PC-9 (cell line): Measurements from ENCODE around the gene PDGFD. TPM values are rescaled to one million over a fixed set of nuclear protein-coding genes. Genes with fewer than 3 reads are reported as not detected.

Experiments
- BruUV-seq: library from RNA; stranded (reverse); fragments of 400-500 nt; replicated peaks from 2 replicates; lab custom pipeline; 2021; lab: Mats Ljungman, UMichigan
- CTCF ChIA-PET: fragments of 300-600 bp; sonication (Branson Sonifier 250); formaldehyde crosslinking; loops from one replicate; lab custom pipeline; 2022; ENCODE audit warnings: antibody characterized with exemption; lab: Charles Lee
- POLR2A ChIA-PET: fragments of 300-600 bp; sonication (Branson Sonifier 250); formaldehyde crosslinking; loops from one replicate; lab custom pipeline; 2022; ENCODE audit warnings: antibody characterized with exemption; ENCODE audit not compliant: unreplicated experiment; lab: Charles Lee
- DNase-seq, 2 experiments: peaks; one replicate each; pipeline versions ENCODE4 v3.0.0 to v3.0.0-alpha.2; 2015 to 2022; ENCODE audit warnings: mixed read lengths in 1 of 2
- H2AFZ ChIP-seq: fragments of 200-600 bp; sonication (generic); 2 replicates; pipeline ENCODE4 v1.8.1; 2017; ENCODE audit warnings: antibody characterized with exemption
- H3F3A ChIP-seq: fragments of 200-600 bp; sonication (generic); 2 replicates; pipeline ENCODE4 v1.8.1; 2017; ENCODE audit warnings: antibody characterized with exemption, mild to moderate bottlenecking, low read depth; ENCODE audit not compliant: insufficient read depth
- H3K27ac ChIP-seq: fragments of 200-600 bp; sonication (generic); 2 replicates; pipeline ENCODE4 v1.6.1; 2016; ENCODE audit warnings: mixed run types
- H3K27me3 ChIP-seq: fragments of 200-600 bp; sonication (generic); 2 replicates; pipeline ENCODE4 v1.6.1; 2016; ENCODE audit warnings: low read depth, mixed run types; ENCODE audit not compliant: insufficient read depth
- H3K36me3 ChIP-seq: fragments of 200-600 bp; sonication (generic); 2 replicates; pipeline ENCODE4 v1.6.1; 2016; ENCODE audit warnings: low read depth, mixed run types
- H3K4me1 ChIP-seq: fragments of 200-600 bp; sonication (generic); replicated peaks from 2 replicates; pipeline ENCODE4 v1.6.1; 2016; ENCODE audit warnings: mixed run types; ENCODE audit not compliant: insufficient read depth
- H3K4me2 ChIP-seq: fragments of 200-600 bp; sonication (generic); 2 replicates; pipeline ENCODE4 v1.6.1; 2017; ENCODE audit warnings: mixed run types
- H3K4me3 ChIP-seq: fragments of 200-600 bp; sonication (generic); 2 replicates; pipeline ENCODE4 v1.6.1; 2016; ENCODE audit warnings: mixed run types
- H3K79me2 ChIP-seq: fragments of 200-600 bp; sonication (generic); 2 replicates; pipeline ENCODE4 v1.6.1; 2017; ENCODE audit warnings: low read depth, mixed run types
- H3K9me2 ChIP-seq: fragments of 200-600 bp; sonication (generic); 2 replicates; pipeline ENCODE4 v1.8.1; 2017; ENCODE audit warnings: mild to moderate bottlenecking; ENCODE audit not compliant: insufficient read depth
- H3K9me3 ChIP-seq: fragments of 200-600 bp; sonication (generic); 2 replicates; pipeline ENCODE4 v1.8.1; 2016; ENCODE audit warnings: low read depth; ENCODE audit not compliant: insufficient read depth
- H4K20me1 ChIP-seq: fragments of 200-600 bp; sonication (generic); 2 replicates; pipeline ENCODE4 v1.8.1; 2017; ENCODE audit not compliant: insufficient read depth
- EZH2 ChIP-seq: fragments of 200-600 bp; sonication (generic); IDR thresholded peaks from 2 replicates; pipeline ENCODE4 v1.8.0; 2017; ENCODE audit warnings: antibody characterized with exemption, low read depth
- intact Hi-C: fragments of 100-400 bp; cut with micrococcal nuclease; formaldehyde crosslinking; loops from one replicate; pipeline ENCODE4 v1.10.0; 2022; ENCODE audit not compliant: unreplicated experiment
- total RNA-seq: library from RNA; stranded (reverse); gene quantifications from 2 replicates; pipeline ENCODE4 v1.2.3, GENCODE V29; 2021
- TF ChIP-seq, protein P1 (sequence below): fragments of 200-600 bp; sonication (generic); conservative IDR thresholded peaks from 2 replicates; pipeline ENCODE4 v1.6.1; 2017; ENCODE audit warnings: mixed run types, antibody characterized with exemption, mild to moderate bottlenecking, moderate library complexity

PDGFD gene
- total RNA-seq, 1 experiment from 2014 or later = 6.1 TPM

- Histone ChIP-seq H4K20me1 (no peaks in the 10 kb centered on the region), H3K4me2 (no peak overlapping the region), H3K79me2 (no peaks in the 10 kb centered on the region), H2AFZ (no peak overlapping the region), H3K36me3 (no peaks in the 10 kb centered on the region), H3K27me3 (no peaks in the 10 kb centered on the region), H3K4me1 (no peaks in the 10 kb centered on the region), H3K9me3 (peaks cover 4% of the 10 kb centered on the region; the same call in 1 of the 2 replicates), H3K9me2 (no peaks in the 10 kb centered on the region), H3F3A (peaks cover 4% of the 10 kb centered on the region; the same call in 1 of the 2 replicates), H3K27ac (no peak overlapping the region), H3K4me3 (no peak overlapping the region)
- intact Hi-C loops = no loop called here
- TF ChIP-seq, protein P1, sequence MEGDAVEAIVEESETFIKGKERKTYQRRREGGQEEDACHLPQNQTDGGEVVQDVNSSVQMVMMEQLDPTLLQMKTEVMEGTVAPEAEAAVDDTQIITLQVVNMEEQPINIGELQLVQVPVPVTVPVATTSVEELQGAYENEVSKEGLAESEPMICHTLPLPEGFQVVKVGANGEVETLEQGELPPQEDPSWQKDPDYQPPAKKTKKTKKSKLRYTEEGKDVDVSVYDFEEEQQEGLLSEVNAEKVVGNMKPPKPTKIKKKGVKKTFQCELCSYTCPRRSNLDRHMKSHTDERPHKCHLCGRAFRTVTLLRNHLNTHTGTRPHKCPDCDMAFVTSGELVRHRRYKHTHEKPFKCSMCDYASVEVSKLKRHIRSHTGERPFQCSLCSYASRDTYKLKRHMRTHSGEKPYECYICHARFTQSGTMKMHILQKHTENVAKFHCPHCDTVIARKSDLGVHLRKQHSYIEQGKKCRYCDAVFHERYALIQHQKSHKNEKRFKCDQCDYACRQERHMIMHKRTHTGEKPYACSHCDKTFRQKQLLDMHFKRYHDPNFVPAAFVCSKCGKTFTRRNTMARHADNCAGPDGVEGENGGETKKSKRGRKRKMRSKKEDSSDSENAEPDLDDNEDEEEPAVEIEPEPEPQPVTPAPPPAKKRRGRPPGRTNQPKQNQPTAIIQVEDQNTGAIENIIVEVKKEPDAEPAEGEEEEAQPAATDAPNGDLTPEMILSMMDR = no peak
- no peak for TF ChIP-seq EZH2
- no TSS peak for BruUV-seq
- ChIA-PET CTCF (no interaction called here), POLR2A (no interaction called here)
- DNase-seq = no peak
These were observed 36.7 kb upstream of the PDGFD start for GRCh38 chr11:104200688-104201087.

- Histone ChIP-seq H3K4me3 (no peak overlapping the region), H3K27ac (no peak overlapping the region), H2AFZ (no peak overlapping the region), H3K4me1 (no peaks in the 10 kb centered on the region), H3F3A (peaks cover 4% of the 10 kb centered on the region; the same call in 1 of the 2 replicates), H3K9me3 (peaks cover 4% of the 10 kb centered on the region; the same call in 1 of the 2 replicates), H3K27me3 (no peaks in the 10 kb centered on the region), H4K20me1 (no peaks in the 10 kb centered on the region), H3K4me2 (no peak overlapping the region), H3K36me3 (no peaks in the 10 kb centered on the region), H3K79me2 (no peaks in the 10 kb centered on the region), H3K9me2 (no peaks in the 10 kb centered on the region)
- no peak for TF ChIP-seq EZH2
- TF ChIP-seq, protein P1 = no peak
- intact Hi-C loops = no loop called here
- CTCF ChIA-PET = no interaction called here
- BruUV-seq = no TSS peak
- POLR2A ChIA-PET = no interaction called here
- DNase-seq = no peak
These were observed 35.1 kb upstream of the PDGFD start for GRCh38 chr11:104199053-104199452.

GRCh38 chr11:104198576-104198975 is 34.6 kb upstream of the PDGFD start:
- BruUV-seq = no TSS peak
- no peaks in the 10 kb centered on the region for H3K4me1 ChIP-seq
- H3K79me2 ChIP-seq = no peaks in the 10 kb centered on the region
- no peak overlapping the region for H3K4me3 ChIP-seq
- peaks cover 4% of the 10 kb centered on the region; the same call in 1 of the 2 replicates for H3F3A ChIP-seq
- CTCF ChIA-PET = no interaction called here
- no peaks in the 10 kb centered on the region for H3K27me3 ChIP-seq
- peaks cover 5% of the 10 kb centered on the region; the same call in 1 of the 2 replicates for H3K9me3 ChIP-seq
- H3K27ac ChIP-seq = no peak overlapping the region
- no peak for DNase-seq
- no peaks in the 10 kb centered on the region for H3K36me3 ChIP-seq
- H4K20me1 ChIP-seq = no peaks in the 10 kb centered on the region
- no peak overlapping the region for H2AFZ ChIP-seq
- H3K4me2 ChIP-seq = no peak overlapping the region
- POLR2A ChIA-PET = no interaction called here
- intact Hi-C loops = no loop called here
- TF ChIP-seq, protein P1 = no peak
- TF ChIP-seq EZH2 = no peak
- H3K9me2 ChIP-seq = no peaks in the 10 kb centered on the region
